Mesendoderm (in vitro differentiated cells): ENCODE results near the gene ACOX3.

Experiments
- DNase-seq: peaks from one replicate; pipeline ENCODE4 v3.0.0; 2013
- H2AK5ac ChIP-seq: 2 replicates; pipeline ENCODE4 v1.6.1; 2013; ENCODE audit warnings: low read length, inconsistent platforms
- H2BK120ac ChIP-seq: 2 replicates; pipeline ENCODE4 v1.6.1; 2013; ENCODE audit warnings: low read depth, mild to moderate bottlenecking, low read length, moderate library complexity, mixed read lengths
- H2BK15ac ChIP-seq: replicated peaks from 2 replicates; pipeline ENCODE4 v1.6.1; 2013; ENCODE audit warnings: low read depth, mild to moderate bottlenecking, moderate library complexity
- H2BK5ac ChIP-seq: 2 replicates; pipeline ENCODE4 v1.6.1; 2013; ENCODE audit warnings: low read length, inconsistent platforms
- H3K18ac ChIP-seq: 2 replicates; pipeline ENCODE4 v1.6.1; 2013; ENCODE audit warnings: mild to moderate bottlenecking, low read length, mixed read lengths
- H3K23ac ChIP-seq: one replicate; pipeline ENCODE4 v1.6.1; 2013; ENCODE audit warnings: low read length
- H3K27ac ChIP-seq: 2 replicates; pipeline ENCODE4 v1.5.1; 2013; ENCODE audit warnings: low read depth, mild to moderate bottlenecking, inconsistent platforms, low read length, moderate library complexity
- H3K27me3 ChIP-seq: 2 replicates; pipeline ENCODE4 v1.6.1; 2013; ENCODE audit warnings: low read length, control low read depth, mild to moderate bottlenecking, inconsistent platforms; ENCODE audit not compliant: insufficient read depth, poor library complexity
- H3K36me3 ChIP-seq: 2 replicates; pipeline ENCODE4 v1.6.1; 2013; ENCODE audit warnings: low read length, inconsistent platforms; ENCODE audit not compliant: control insufficient read depth, insufficient read depth
- H3K4ac ChIP-seq: one replicate; pipeline ENCODE4 v1.6.1; 2013; ENCODE audit warnings: low read depth, mild to moderate bottlenecking, low read length, moderate library complexity
- H3K4me1 ChIP-seq: 2 replicates; pipeline ENCODE4 v1.6.1; 2013; ENCODE audit warnings: low read depth, low read length, inconsistent platforms; ENCODE audit not compliant: control insufficient read depth
- H3K4me2 ChIP-seq: 2 replicates; pipeline ENCODE4 v1.6.1; 2013; ENCODE audit warnings: low read length
- H3K4me3 ChIP-seq: 2 replicates; pipeline ENCODE4 v1.5.1; 2013; ENCODE audit warnings: mild to moderate bottlenecking, low read length
- H3K56ac ChIP-seq: one replicate; pipeline ENCODE4 v1.6.1; 2013; ENCODE audit warnings: low read length
- H3K79me1 ChIP-seq: 2 replicates; pipeline ENCODE4 v1.6.1; 2013; ENCODE audit warnings: low read length, inconsistent platforms
- H3K79me2 ChIP-seq: 2 replicates; pipeline ENCODE4 v1.6.1; 2013; ENCODE audit warnings: mild to moderate bottlenecking, low read length; ENCODE audit not compliant: control insufficient read depth, insufficient read depth
- H3K9ac ChIP-seq: 2 replicates; pipeline ENCODE4 v1.6.1; 2013; ENCODE audit warnings: low read length, inconsistent platforms
- H4K5ac ChIP-seq: one replicate; pipeline ENCODE4 v1.6.1; 2013; ENCODE audit warnings: low read length
- H4K8ac ChIP-seq: one replicate; pipeline ENCODE4 v1.6.1; 2013; ENCODE audit warnings: low read depth, mild to moderate bottlenecking, control low read depth, low read length, moderate library complexity
- WGBS: extraction: QIAGEN DNeasy Blood & Tissue Kit; methylation state at CpG from one replicate; pipeline ENCODE4 v1.1.7; 2013; ENCODE audit warnings: low lambda C conversion rate, missing lambda C conversion rate; ENCODE audit not compliant: insufficient coverage; ENCODE audit errors: extremely low coverage; 5-methylcytosine and 5-hydroxymethylcytosine counted together

Gene ACOX3

GRCh38 chr4:8346838-8347605 is 93.5 kb downstream of the ACOX3 start:
- no peak for DNase-seq
- H3K79me1 ChIP-seq: no peaks in the 10 kb centered on the region
- no peak overlapping the region for H3K27ac ChIP-seq
- no peak overlapping the region for H3K56ac ChIP-seq
- H3K18ac ChIP-seq: no peak overlapping the region
- no peaks in the 10 kb centered on the region for H3K4me1 ChIP-seq
- H3K4me3 ChIP-seq: no peak overlapping the region
- no CpG with 5 or more reads among the region's 16 CpGs for WGBS
- no peak overlapping the region for H2BK120ac ChIP-seq
- H2BK15ac ChIP-seq: no peak overlapping the region
- no peak overlapping the region for H2BK5ac ChIP-seq
- no peak overlapping the region for H3K4me2 ChIP-seq
- no peak overlapping the region for H3K4ac ChIP-seq
- no peak overlapping the region for H2AK5ac ChIP-seq
- H3K9ac ChIP-seq: no peak overlapping the region
- H3K79me2 ChIP-seq: no peaks in the 10 kb centered on the region
- no peaks in the 10 kb centered on the region for H3K27me3 ChIP-seq
- no peaks in the 10 kb centered on the region for H3K36me3 ChIP-seq
- H3K23ac ChIP-seq: no peak overlapping the region
- H4K5ac ChIP-seq: no peak overlapping the region
- H4K8ac ChIP-seq: no peak overlapping the region

- Histone ChIP-seq H3K56ac (no peak overlapping the region), H2BK120ac (no peak overlapping the region), H3K79me2 (no peaks in the 10 kb centered on the region), H2AK5ac (no peak overlapping the region), H2BK5ac (no peak overlapping the region), H3K79me1 (no peaks in the 10 kb centered on the region), H3K23ac (no peak overlapping the region), H4K5ac (no peak overlapping the region), H3K36me3 (no peaks in the 10 kb centered on the region), H3K4me3 (no peak overlapping the region), H3K4me2 (no peak overlapping the region), H3K9ac (no peak overlapping the region), H3K27me3 (no peaks in the 10 kb centered on the region), H3K4ac (no peak overlapping the region), H2BK15ac (no peak overlapping the region), H3K4me1 (no peaks in the 10 kb centered on the region), H3K18ac (no peak overlapping the region), H4K8ac (no peak overlapping the region), H3K27ac (no peak overlapping the region)
- no peak for DNase-seq
- no CpG with 5 or more reads among the region's 39 CpGs for WGBS
These were observed 94.3 kb downstream of the ACOX3 start for GRCh38 chr4:8345946-8346814.

- Histone ChIP-seq H3K4me2 (no peak overlapping the region), H3K36me3 (no peaks in the 10 kb centered on the region), H3K18ac (no peak overlapping the region), H3K27ac (no peak overlapping the region), H3K9ac (no peak overlapping the region), H2BK5ac (no peak overlapping the region), H4K8ac (no peak overlapping the region), H3K23ac (no peak overlapping the region), H3K79me1 (no peaks in the 10 kb centered on the region), H3K4me3 (no peak overlapping the region), H4K5ac (no peak overlapping the region), H3K56ac (no peak overlapping the region), H3K79me2 (no peaks in the 10 kb centered on the region), H2BK120ac (no peak overlapping the region), H3K4me1 (no peaks in the 10 kb centered on the region), H3K4ac (no peak overlapping the region), H2AK5ac (no peak overlapping the region), H2BK15ac (no peak overlapping the region), H3K27me3 (no peaks in the 10 kb centered on the region)
- no CpG with 5 or more reads among the region's 34 CpGs for WGBS
- DNase-seq: no peak
These were observed 95.2 kb downstream of the ACOX3 start for GRCh38 chr4:8345053-8345945.

GRCh38 chr4:8344377-8344776 is 96.1 kb downstream of the ACOX3 start:
- Histone ChIP-seq H3K18ac (no peak overlapping the region), H3K4me2 (no peak overlapping the region), H4K8ac (no peak overlapping the region), H2BK120ac (no peak overlapping the region), H2BK15ac (no peak overlapping the region), H3K79me1 (no peaks in the 10 kb centered on the region), H2AK5ac (no peak overlapping the region), H4K5ac (no peak overlapping the region), H3K36me3 (no peaks in the 10 kb centered on the region), H3K79me2 (no peaks in the 10 kb centered on the region), H3K4me1 (no peaks in the 10 kb centered on the region), H3K56ac (no peak overlapping the region), H3K27ac (no peak overlapping the region), H3K9ac (no peak overlapping the region), H3K23ac (no peak overlapping the region), H3K4me3 (no peak overlapping the region), H3K4ac (no peak overlapping the region), H2BK5ac (no peak overlapping the region), H3K27me3 (no peaks in the 10 kb centered on the region)
- no CpG with 5 or more reads among the region's 14 CpGs for WGBS
- no peak for DNase-seq

- Histone ChIP-seq H3K18ac (no peak overlapping the region), H4K5ac (no peak overlapping the region), H3K79me1 (no peaks in the 10 kb centered on the region), H2BK120ac (no peak overlapping the region), H3K4me2 (no peak overlapping the region), H3K27me3 (no peaks in the 10 kb centered on the region), H3K23ac (no peak overlapping the region), H3K4me3 (no peak overlapping the region), H4K8ac (no peak overlapping the region), H3K9ac (no peak overlapping the region), H2AK5ac (no peak overlapping the region), H2BK5ac (no peak overlapping the region), H3K4ac (no peak overlapping the region), H3K4me1 (no peaks in the 10 kb centered on the region), H2BK15ac (no peak overlapping the region), H3K79me2 (no peaks in the 10 kb centered on the region), H3K56ac (no peak overlapping the region), H3K36me3 (no peaks in the 10 kb centered on the region), H3K27ac (no peak overlapping the region)
- no CpG with 5 or more reads among the region's 11 CpGs for WGBS
- no peak for DNase-seq
These were observed 96.6 kb downstream of the ACOX3 start for GRCh38 chr4:8343967-8344331.
